Testis (tissue), 3 donors: ENCODE measurements around the gene CLCN6. TPM values are rescaled to one million over a fixed set of nuclear protein-coding genes. Genes with fewer than 3 reads are reported as not detected.

Source experiments
- DNase-seq: peaks from one replicate; pipeline ENCODE4 v3.0.0-alpha.2; 2019
- H3K27ac ChIP-seq, 2 donors: fragments of 200-600 bp; sonication (generic); one replicate each; pipeline ENCODE4 v1.5.1; 2019
- H3K27me3 ChIP-seq: fragments of 200-600 bp; sonication (generic); one replicate; pipeline ENCODE4 v1.5.1; 2019
- H3K36me3 ChIP-seq: fragments of 200-600 bp; sonication (generic); one replicate; pipeline ENCODE4 v1.5.1; 2017; ENCODE audit warnings: low read depth; ENCODE audit errors: missing control alignments
- H3K4me1 ChIP-seq: fragments of 200-600 bp; sonication (generic); one replicate; pipeline ENCODE4 v1.5.1; 2019
- H3K4me3 ChIP-seq, 2 donors: fragments of 200-600 bp; sonication (generic); one replicate each; pipeline ENCODE4 v1.5.1; 2017 to 2019
- H3K9me3 ChIP-seq: fragments of 200-600 bp; sonication (generic); one replicate; pipeline ENCODE4 v1.5.1; 2017
- CTCF ChIP-seq, 3 experiments: fragments of 450-650 bp in 2 of 3; fragments of 200-600 bp in 1 of 3; sonication (generic) in 1 of 3; IDR thresholded peaks; one replicate each; pipeline ENCODE4 v1.5.1; 2016 to 2019; ENCODE audit warnings: antibody characterized with exemption in 3 of 3, mild to moderate bottlenecking in 2 of 3, moderate library complexity in 1 of 3
- POLR2A ChIP-seq: fragments of 450-650 bp; IDR thresholded peaks from one replicate; pipeline ENCODE4 v1.6.1; 2017; ENCODE audit warnings: antibody characterized with exemption, mild to moderate bottlenecking, moderate library complexity
- WGBS, 2 donors: methylation state at CpG; one replicate each; pipeline ENCODE4 v1.1.5; 2018; 5-methylcytosine and 5-hydroxymethylcytosine counted together
- intact Hi-C: fragments of 100-400 bp; cut with DNase I; formaldehyde crosslinking; loops from one replicate; pipeline ENCODE4 v1.15.1; 2023; ENCODE audit warnings: low total_unique reads
- polyA plus RNA-seq: library from polyadenylated mRNA; stranded (reverse); fragments of 350-450 nt; fragmentation: Illumina TruSeq; extraction: RNeasy Lipid Tissue Mini Kit (QIAGEN cat#74804); gene quantifications from one replicate; pipeline ENCODE4 v1.2.3, GENCODE V29; 2014; ENCODE audit warnings: low read depth, low replicate concordance; ENCODE audit not compliant: insufficient read depth
- total RNA-seq, 2 donors: library from RNA; depleted of rRNA; stranded (reverse); fragments of >200 nt; gene quantifications; one replicate each; pipeline ENCODE4 v1.2.3, GENCODE V29; 2016

Gene CLCN6
- total and polyA plus RNA-seq, 3 donors from 2014 or later, result 47.9 to 91.7 (median 57.1) TPM

- no peaks in the 10 kb centered on the region for H3K36me3 ChIP-seq
- H3K27ac ChIP-seq, result no peak overlapping the region
- no peaks in the 10 kb centered on the region for H3K9me3 ChIP-seq
- 80 to 81% methylated on average over 12 of the region's 12 CpGs for whole genome bisulfite sequencing, 2 donors
- DNase-seq, result no peak
- H3K4me3 ChIP-seq, result no peak overlapping the region
- no peaks in the 10 kb centered on the region for H3K27me3 ChIP-seq
- intact Hi-C loops, result no loop called here
- H3K4me1 ChIP-seq, result no peaks in the 10 kb centered on the region
- no peak for TF ChIP-seq POLR2A
Observed at GRCh38 chr1:11817192-11817591, 11.2 kb downstream of the CLCN6 start.

DNA sequence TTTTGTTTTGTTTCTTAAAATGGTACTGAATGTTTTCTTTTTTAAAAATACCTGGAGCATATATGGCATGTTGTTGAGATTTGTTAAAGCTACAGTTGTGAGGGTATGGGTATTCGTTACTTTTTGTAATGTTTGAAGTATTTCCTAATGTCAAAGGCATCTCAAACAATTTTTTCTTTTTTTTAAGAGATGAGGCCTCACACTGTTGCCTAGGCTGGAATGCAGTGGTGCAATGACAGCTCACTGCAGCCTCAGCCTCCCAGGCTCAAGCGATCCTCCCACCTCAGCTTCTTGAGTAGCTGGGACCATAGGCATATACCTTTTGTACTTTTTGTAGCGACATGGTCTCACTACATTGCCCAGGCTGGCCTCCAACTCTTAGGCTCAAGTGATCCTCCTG is 16.1 kb downstream of the CLCN6 start:
- H3K9me3 ChIP-seq, result no peaks in the 10 kb centered on the region
- TF ChIP-seq CTCF (IDR thresholded peaks at IDR 0.05), result no peak
- TF ChIP-seq POLR2A, result no peak
- no peaks in the 10 kb centered on the region for H3K4me1 ChIP-seq
- no peak overlapping the region for H3K27ac ChIP-seq
- DNase-seq, result no peak
- WGBS, 2 donors, result 95 to 96% methylated on average over 3 of the region's 3 CpGs
- no peaks in the 10 kb centered on the region for H3K27me3 ChIP-seq
- intact Hi-C loops, result no loop called here
- no peaks in the 10 kb centered on the region for H3K36me3 ChIP-seq
- H3K4me3 ChIP-seq, result no peak overlapping the region

GRCh38 chr1:11823366-11824137 is 17.6 kb downstream of the CLCN6 start:
- no peak for DNase-seq
- intact Hi-C loops, result no loop called here
- H3K27me3 ChIP-seq, result no peaks in the 10 kb centered on the region
- H3K4me3 ChIP-seq, result no peak overlapping the region
- no peaks in the 10 kb centered on the region for H3K9me3 ChIP-seq
- WGBS, 2 donors, result 87 to 92% methylated on average over 12 to 17 of the region's 17 CpGs
- H3K4me1 ChIP-seq, result no peaks in the 10 kb centered on the region
- no peak for TF ChIP-seq POLR2A
- no peak for TF ChIP-seq CTCF (IDR thresholded peaks at IDR 0.05)
- no peaks in the 10 kb centered on the region for H3K36me3 ChIP-seq
- H3K27ac ChIP-seq, result no peak overlapping the region

GRCh38 chr1:11825131-11825530 is 19.1 kb downstream of the CLCN6 start:
- no peak for DNase-seq
- TF ChIP-seq CTCF (IDR thresholded peaks at IDR 0.05) (no peak), POLR2A (no peak)
- no peaks in the 10 kb centered on the region for H3K4me1 ChIP-seq
- intact Hi-C loops, result no loop called here
- no peaks in the 10 kb centered on the region for H3K9me3 ChIP-seq
- no peak overlapping the region for H3K4me3 ChIP-seq
- 83 to 93% methylated on average over 7 of the region's 7 CpGs for WGBS, 2 donors
- no peaks in the 10 kb centered on the region for H3K36me3 ChIP-seq
- H3K27me3 ChIP-seq, result no peaks in the 10 kb centered on the region
- H3K27ac ChIP-seq, result no peak overlapping the region

DNA sequence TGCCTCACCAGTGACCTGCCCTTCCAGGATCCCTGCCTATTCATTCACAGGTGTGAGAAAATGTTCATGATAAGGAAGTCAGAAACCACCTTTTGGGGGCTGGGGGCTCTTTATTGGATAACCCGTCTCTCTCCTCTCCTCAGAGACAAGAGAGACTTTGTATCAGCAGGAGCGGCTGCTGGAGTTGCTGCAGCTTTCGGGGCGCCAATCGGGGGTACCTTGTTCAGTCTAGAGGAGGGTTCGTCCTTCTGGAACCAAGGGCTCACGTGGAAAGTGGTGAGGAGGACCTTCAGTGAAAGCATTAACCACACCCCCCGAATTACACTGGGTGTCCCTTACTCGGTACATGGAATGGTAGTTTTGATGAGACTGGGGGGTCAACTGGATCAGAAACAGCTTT is 21.0 kb downstream of the CLCN6 start:
- Histone ChIP-seq H3K4me1 (no peaks in the 10 kb centered on the region), H3K27ac (no peak overlapping the region), H3K36me3 (no peaks in the 10 kb centered on the region), H3K27me3 (no peaks in the 10 kb centered on the region), H3K9me3 (no peaks in the 10 kb centered on the region), H3K4me3 (no peak overlapping the region)
- DNase-seq, result no peak
- TF ChIP-seq POLR2A (no peak), CTCF (IDR thresholded peaks at IDR 0.05) (no peak)
- intact Hi-C loops, result no loop called here
- WGBS, 2 donors, result 91 to 95% methylated on average over 8 to 9 of the region's 9 CpGs
